GM18858 (cell line): ENCODE measurements around the gene CCDC124.
"Not testable (repeated sequence)": the region's sequence is repeated elsewhere in the genome, so short reads cannot be mapped to it uniquely, and the experiment has no call there.

Experiments
- ATAC-seq: cut with Tn5 transposase; IDR thresholded peaks from one replicate; pipeline ENCODE4 v1.9.1; 2021; ENCODE audit not compliant: unreplicated experiment

Gene CCDC124

GRCh38 chr19:17981611-17982010 is 48.8 kb downstream of the CCDC124 start:
- no peak for ATAC-seq

- no peak for ATAC-seq
Measured at GRCh38 chr19:17982430-17982829, 49.6 kb downstream of the CCDC124 start.

GRCh38 chr19:17985037-17985818 is 52.4 kb downstream of the CCDC124 start:
- no peak for ATAC-seq

GRCh38 chr19:17986569-17986968 is 53.8 kb downstream of the CCDC124 start:
- not testable (repeated sequence) for ATAC-seq

- ATAC-seq: no peak
Measured at GRCh38 chr19:17988161-17988560, 55.3 kb downstream of the CCDC124 start.

- no peak for ATAC-seq
Measured at GRCh38 chr19:17989425-17990094, 56.7 kb downstream of the CCDC124 start.

- ATAC-seq: no peak
Measured at GRCh38 chr19:17993076-17993813, 60.4 kb downstream of the CCDC124 start.
